ENCODE measurements around the gene LRP1B.

- no peak for TF ChIP-seq CTCF (IDR thresholded peaks at IDR 0.05)
- no peak for TF ChIP-seq POLR2A (IDR thresholded peaks at IDR 0.05)
Observed at GRCh38 chr2:141959016-141959415, 171.8 kb downstream of the LRP1B start.

Measured in thyroid gland (tissue), 4 donors.